Fibroblast of villous mesenchyme (primary cell): ENCODE results near the gene PDE4D. TPM values are rescaled to one million over a fixed set of nuclear protein-coding genes. Genes with fewer than 3 reads are reported as not detected.

Experiments
- DNase-seq: peaks from one replicate; pipeline ENCODE4 v3.0.0-alpha.2; 2010; ENCODE audit warnings: low read depth
- H3K4me3 ChIP-seq: 2 replicates; pipeline ENCODE4 v1.5.1; 2011; ENCODE audit warnings: low read depth, mild to moderate bottlenecking, low read length
- total RNA-seq: library from RNA; depleted of rRNA; stranded (reverse); fragments of >200 nt; gene quantifications from 2 replicates; pipeline ENCODE4 v1.2.3, GENCODE V29; 2012
- TF ChIP-seq, protein P1 (sequence below): IDR thresholded peaks from 2 replicates; pipeline ENCODE4 v1.5.1; 2012; ENCODE audit warnings: low read depth, mild to moderate bottlenecking, low read length; ENCODE audit not compliant: insufficient read depth

Gene PDE4D
- total RNA-seq, 1 donor = 6.0 TPM

DNA sequence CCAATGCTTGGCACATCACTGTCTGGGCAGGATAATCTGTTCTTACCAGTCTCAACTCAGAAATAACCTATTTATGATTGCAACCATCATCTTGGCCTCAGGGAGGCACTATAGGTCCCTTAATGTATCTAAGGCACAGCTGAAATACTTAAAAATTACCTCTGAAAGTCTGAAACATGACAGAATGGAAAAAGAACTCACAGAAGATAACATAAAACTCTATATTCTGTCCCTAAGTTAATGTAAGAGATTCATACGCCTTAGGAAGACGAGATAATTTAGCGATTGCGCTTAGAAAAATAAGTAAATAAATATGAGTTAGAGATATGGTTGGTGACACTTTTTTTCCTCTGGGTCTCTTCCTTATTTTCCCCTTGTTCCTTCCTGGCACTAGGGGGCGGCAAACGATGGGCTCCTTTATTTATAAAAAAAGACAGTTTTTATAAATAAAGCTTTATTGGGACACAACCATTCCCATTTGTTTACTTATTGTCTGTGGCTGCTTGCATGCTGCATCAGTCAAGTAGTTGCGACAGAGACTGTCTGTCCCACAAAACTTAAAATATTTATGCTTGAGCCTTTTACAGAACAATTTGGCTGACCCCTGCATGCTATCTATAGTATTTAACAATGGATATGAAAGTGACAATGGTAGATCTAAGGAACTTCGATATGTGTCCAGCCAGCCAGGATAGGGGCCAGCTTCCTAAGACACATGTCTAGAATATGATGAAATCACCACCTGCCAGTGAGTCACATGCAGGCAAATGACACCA is 79.6 kb downstream of the PDE4D start:
- peak; percentile 80 for DNase-seq
- TF ChIP-seq, protein P1, sequence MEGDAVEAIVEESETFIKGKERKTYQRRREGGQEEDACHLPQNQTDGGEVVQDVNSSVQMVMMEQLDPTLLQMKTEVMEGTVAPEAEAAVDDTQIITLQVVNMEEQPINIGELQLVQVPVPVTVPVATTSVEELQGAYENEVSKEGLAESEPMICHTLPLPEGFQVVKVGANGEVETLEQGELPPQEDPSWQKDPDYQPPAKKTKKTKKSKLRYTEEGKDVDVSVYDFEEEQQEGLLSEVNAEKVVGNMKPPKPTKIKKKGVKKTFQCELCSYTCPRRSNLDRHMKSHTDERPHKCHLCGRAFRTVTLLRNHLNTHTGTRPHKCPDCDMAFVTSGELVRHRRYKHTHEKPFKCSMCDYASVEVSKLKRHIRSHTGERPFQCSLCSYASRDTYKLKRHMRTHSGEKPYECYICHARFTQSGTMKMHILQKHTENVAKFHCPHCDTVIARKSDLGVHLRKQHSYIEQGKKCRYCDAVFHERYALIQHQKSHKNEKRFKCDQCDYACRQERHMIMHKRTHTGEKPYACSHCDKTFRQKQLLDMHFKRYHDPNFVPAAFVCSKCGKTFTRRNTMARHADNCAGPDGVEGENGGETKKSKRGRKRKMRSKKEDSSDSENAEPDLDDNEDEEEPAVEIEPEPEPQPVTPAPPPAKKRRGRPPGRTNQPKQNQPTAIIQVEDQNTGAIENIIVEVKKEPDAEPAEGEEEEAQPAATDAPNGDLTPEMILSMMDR = peak; percentile 62

DNA sequence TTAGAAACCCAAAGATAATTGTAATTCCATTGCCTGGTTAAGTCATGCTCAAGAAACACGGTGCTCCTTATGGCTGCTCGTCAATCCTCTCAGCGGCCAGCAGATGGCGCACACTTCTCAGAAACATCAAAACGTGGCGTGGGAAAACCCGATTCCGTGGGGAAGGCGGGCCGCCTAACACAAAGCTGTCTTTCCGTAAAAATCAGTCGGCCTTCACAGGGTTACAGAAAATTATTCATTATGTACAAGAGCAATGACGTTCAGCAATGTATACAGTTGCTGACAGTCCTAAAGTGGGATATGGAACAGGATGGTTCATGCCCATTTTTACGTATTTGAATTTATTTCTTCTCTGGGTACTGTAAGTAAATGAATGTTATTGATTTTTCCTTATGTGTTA is 83.5 kb downstream of the PDE4D start:
- peak; percentile 81 for DNase-seq
- no peak overlapping the region for H3K4me3 ChIP-seq
- TF ChIP-seq, protein P1 = peak; percentile 89

More for the DNA sequence above, 79.6 kb downstream of the PDE4D start:
- H3K4me3 ChIP-seq = no peak overlapping the region

- TF ChIP-seq, protein P1 = no peak
- no peak for DNase-seq
- H3K4me3 ChIP-seq = no peak overlapping the region
Observed at GRCh38 chr5:59807806-59808205, 85.7 kb downstream of the PDE4D start.

GRCh38 chr5:59800347-59800893 is 93.1 kb downstream of the PDE4D start:
- DNase-seq = no peak
- no peak overlapping the region for H3K4me3 ChIP-seq
- TF ChIP-seq, protein P1 = no peak

DNA sequence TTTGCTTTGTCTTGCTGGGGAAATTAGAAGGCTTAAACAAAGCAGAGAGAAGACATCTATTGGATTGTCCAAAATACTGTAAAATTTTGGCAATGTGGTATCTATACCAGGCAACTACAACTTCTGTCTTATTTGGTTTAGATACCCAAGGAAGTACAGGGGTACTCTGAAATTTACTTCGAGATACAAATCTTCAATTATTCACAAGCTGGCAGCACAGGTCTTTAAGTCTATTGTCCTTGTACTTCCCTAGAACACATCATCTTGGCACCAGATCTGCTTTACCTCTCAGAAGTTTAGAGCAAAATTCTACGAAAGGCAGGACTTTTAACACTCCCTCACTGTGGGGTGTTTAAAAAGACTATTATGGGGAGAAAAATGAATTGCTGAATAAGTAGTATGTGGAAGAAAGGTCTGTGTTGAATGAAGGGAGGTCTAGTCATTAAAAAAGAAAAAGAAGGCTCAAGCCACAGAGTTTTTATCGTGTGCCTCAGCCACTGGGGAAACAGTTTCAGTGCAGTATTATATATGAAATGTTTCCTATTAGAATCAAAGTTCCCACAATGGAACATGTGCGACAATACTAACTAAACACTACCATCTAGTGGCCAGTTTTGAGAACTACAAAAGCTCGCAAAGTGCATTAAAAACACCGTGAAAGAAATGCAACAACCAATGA is 93.7 kb downstream of the PDE4D start:
- peak; percentile 72 for DNase-seq
- TF ChIP-seq, protein P1 = peak; percentile 68
- no peak overlapping the region for H3K4me3 ChIP-seq

- TF ChIP-seq, protein P1 = no peak
- DNase-seq = peak; percentile 73
- H3K4me3 ChIP-seq = no peak overlapping the region
Observed at GRCh38 chr5:59798862-59799667, 94.5 kb downstream of the PDE4D start.
